Right cardiac atrium (tissue), 5 donors: ENCODE data around the gene RBM7. TPM values are rescaled to one million over a fixed set of nuclear protein-coding genes. Genes with fewer than 3 reads are reported as not detected.

Experiments
- ATAC-seq, 2 donors: fragments of 200-7000 bp; cut with Tn5 transposase; one replicate each; pipeline versions ENCODE4 v1.8.0 to v1.9.1; 2020; ENCODE audit warnings: moderate library complexity in 2 of 2, mild to moderate bottlenecking in 1 of 2
- DNase-seq, 3 donors: peaks; one replicate each; pipeline ENCODE4 v3.0.0-alpha.2; 2020
- H3K27ac ChIP-seq: one replicate; pipeline ENCODE4 v1.5.1; 2013; ENCODE audit warnings: mild to moderate bottlenecking, low read length, control low read depth, moderate library complexity
- H3K27me3 ChIP-seq: one replicate; pipeline ENCODE4 v1.6.1; 2013; ENCODE audit not compliant: control insufficient read depth, insufficient read depth
- H3K4me1 ChIP-seq: one replicate; pipeline ENCODE4 v1.6.1; 2013; ENCODE audit warnings: low read length; ENCODE audit not compliant: control insufficient read depth, insufficient read depth
- H3K4me3 ChIP-seq: one replicate; pipeline ENCODE4 v1.5.1; 2013; ENCODE audit warnings: low read length, control low read depth
- H3K9me3 ChIP-seq: one replicate; pipeline ENCODE4 v1.6.1; 2013; ENCODE audit warnings: low read length; ENCODE audit not compliant: control insufficient read depth
- WGBS: extraction: QIAGEN DNeasy Blood & Tissue Kit; methylation state at CpG from one replicate; pipeline ENCODE4 v1.1.7; 2013; 5-methylcytosine and 5-hydroxymethylcytosine counted together
- intact Hi-C, 4 donors: fragments of 100-400 bp; cut with DNase I; formaldehyde crosslinking; loops; one replicate each; pipeline versions ENCODE4 v1.11.0 to v1.14.0; 2022 to 2023
- long read RNA-seq, 4 donors: library from polyadenylated mRNA; unstranded; transcript quantifications; one replicate each; pipeline ENCODE4 v2.0.0, GENCODE V29; 2020 to 2021
- polyA plus RNA-seq: library from polyadenylated mRNA; stranded (reverse); fragments of 200-250 nt; gene quantifications from one replicate; pipeline ENCODE4 v1.2.3, GENCODE V29; 2013
- total RNA-seq, 4 donors: library from RNA; stranded (reverse); fragmentation: NEBNext Ultra II Directional; extraction: Animal tissue kit (Norgen Biotek cat#: 25700); gene quantifications; one replicate each; pipeline ENCODE4 v1.2.1, GENCODE V29; 2021
- donor health status: healthy with polysubstance abuse.
- donor health status: DM: no; HTN: yes; CAD: no.
- donor health status: DM: no; HTN: no; CAD: no.
- donor health status: DM: no; HTN: yes; CAD: no; lungs with severe emphysema.
- donor health status: DM: yes; HTN: yes; CAD: no.

RBM7 gene
- total RNA-seq, result 10 to 100 TPM; 20.5 to 24.5 (median 22.2) TPM
- polyA plus RNA-seq, result 7.9 TPM
- long read RNA-seq, donor 1, full-length matches to known transcripts, result 61 of 64 reads
- long read RNA-seq, donor 1, partial matches to known transcripts, result 0 of 64 reads
- long read RNA-seq, donor 1, other reads (novel, unspliced or antisense), result 3 of 64 reads
- long read RNA-seq, donor 2, full-length matches to known transcripts, result 13 of 13 reads
- long read RNA-seq, donor 2, partial matches to known transcripts, result 0 of 13 reads
- long read RNA-seq, donor 2, other reads (novel, unspliced or antisense), result 0 of 13 reads
- long read RNA-seq, donor 3, full-length matches to known transcripts, result 168 of 179 reads
- long read RNA-seq, donor 3, partial matches to known transcripts, result 10 of 179 reads
- long read RNA-seq, donor 3, other reads (novel, unspliced or antisense), result 1 of 179 reads
- long read RNA-seq, donor 4, full-length matches to known transcripts, result 24 of 24 reads
- long read RNA-seq, donor 4, partial matches to known transcripts, result 0 of 24 reads
- long read RNA-seq, donor 4, other reads (novel, unspliced or antisense), result 0 of 24 reads

GRCh38 chr11:114400216-114400914, at the start of gene RBM7, which contains the start of gene C11orf71:
TSS of gene RBM7 (plus strand) at chr11:114400666. CDS start at chr11:114400672, 6 bp downstream.
TSS of gene C11orf71 (minus strand) at chr11:114400511. CDS start at chr11:114400331, 180 bp downstream.
- intact Hi-C loops, result loop anchor here in 1 of 4 donors (5.0 kb wide), 1 partner anchor 37 kb away; the partner anchor contains the start of gene REXO2
- no peaks in the 10 kb centered on the region for H3K9me3 ChIP-seq
- peak within 1 kb of the TSS; percentile 96 for H3K27ac ChIP-seq
- H3K4me1 ChIP-seq, result peaks cover 1% of the 10 kb centered on the region
- ATAC-seq (peak; percentile 99), DNase-seq (peak; percentile 99 to 100 (median 100))
- under 1% methylated on average over 65 of the region's 65 CpGs for WGBS
- H3K27me3 ChIP-seq, result no peaks in the 10 kb centered on the region
- H3K4me3 ChIP-seq, result peak within 1 kb of the TSS; percentile 98

- ATAC-seq (no peak), DNase-seq (no peak)
- no peak overlapping the region for H3K27ac ChIP-seq
- no peaks in the 10 kb centered on the region for H3K9me3 ChIP-seq
- H3K4me1 ChIP-seq, result no peaks in the 10 kb centered on the region
- no peak overlapping the region for H3K4me3 ChIP-seq
- WGBS, result 76% methylated on average over 3 of the region's 3 CpGs
- no peaks in the 10 kb centered on the region for H3K27me3 ChIP-seq
- intact Hi-C loops, result no loop called here
Observed at GRCh38 chr11:114353443-114353842, 47.0 kb upstream of the RBM7 start.

GRCh38 chr11:114354076-114354475, 46.4 kb upstream of the RBM7 start:
- Histone ChIP-seq H3K4me1 (no peaks in the 10 kb centered on the region), H3K9me3 (no peaks in the 10 kb centered on the region), H3K4me3 (no peak overlapping the region), H3K27ac (no peak overlapping the region), H3K27me3 (no peaks in the 10 kb centered on the region)
- intact Hi-C loops, result no loop called here
- DNase-seq (no peak), ATAC-seq (no peak)
- WGBS, result 66% methylated on average over 3 of the region's 3 CpGs

- ATAC-seq (peak in 1 of 2 donors; percentile 55), DNase-seq (no peak)
- WGBS, result 62% methylated on average over 1 of the region's 1 CpG
- no peak overlapping the region for H3K27ac ChIP-seq
- no peaks in the 10 kb centered on the region for H3K27me3 ChIP-seq
- H3K9me3 ChIP-seq, result no peaks in the 10 kb centered on the region
- no peak overlapping the region for H3K4me3 ChIP-seq
- intact Hi-C loops, result loop anchor here in 1 of 4 donors (5.0 kb wide), 1 partner anchor 109 kb away; no protein-coding TSS in a partner anchor
- no peaks in the 10 kb centered on the region for H3K4me1 ChIP-seq
Observed at GRCh38 chr11:114358716-114359115, 41.8 kb upstream of the RBM7 start.

GRCh38 chr11:114359342-114359741, 41.1 kb upstream of the RBM7 start:
- Histone ChIP-seq H3K4me1 (no peaks in the 10 kb centered on the region), H3K27ac (no peak overlapping the region), H3K9me3 (no peaks in the 10 kb centered on the region), H3K27me3 (no peaks in the 10 kb centered on the region), H3K4me3 (no peak overlapping the region)
- intact Hi-C loops, result loop anchor here in 1 of 4 donors (5.0 kb wide), 1 partner anchor 108 kb away; no protein-coding TSS in a partner anchor
- DNase-seq (no peak), ATAC-seq (no peak)

- ATAC-seq, result no peak
- no peaks in the 10 kb centered on the region for H3K27me3 ChIP-seq
- no peak for DNase-seq
- intact Hi-C loops, result no loop called here
- H3K4me3 ChIP-seq, result no peak overlapping the region
- H3K4me1 ChIP-seq, result no peaks in the 10 kb centered on the region
- no peaks in the 10 kb centered on the region for H3K9me3 ChIP-seq
- WGBS, result 86% methylated on average over 4 of the region's 4 CpGs
- no peak overlapping the region for H3K27ac ChIP-seq
Observed at GRCh38 chr11:114362326-114362725, 38.1 kb upstream of the RBM7 start.

GRCh38 chr11:114362958-114363357, 37.5 kb upstream of the RBM7 start:
- Histone ChIP-seq H3K4me1 (no peaks in the 10 kb centered on the region), H3K27me3 (no peaks in the 10 kb centered on the region), H3K4me3 (no peak overlapping the region), H3K9me3 (no peaks in the 10 kb centered on the region), H3K27ac (no peak overlapping the region)
- DNase-seq, result no peak
- 62% methylated on average over 3 of the region's 3 CpGs for WGBS
- no peak for ATAC-seq
- intact Hi-C loops, result no loop called here

- ATAC-seq (no peak), DNase-seq (no peak)
- intact Hi-C loops, result no loop called here
- no peaks in the 10 kb centered on the region for H3K4me1 ChIP-seq
- H3K27me3 ChIP-seq, result no peaks in the 10 kb centered on the region
- no peak overlapping the region for H3K4me3 ChIP-seq
- no peaks in the 10 kb centered on the region for H3K9me3 ChIP-seq
- H3K27ac ChIP-seq, result no peak overlapping the region
- 73% methylated on average over 13 of the region's 13 CpGs for WGBS
Observed at GRCh38 chr11:114366331-114367243, 33.9 kb upstream of the RBM7 start.

GRCh38 chr11:114367244-114367957, 33.1 kb upstream of the RBM7 start:
- H3K9me3 ChIP-seq, result no peaks in the 10 kb centered on the region
- H3K4me1 ChIP-seq, result no peaks in the 10 kb centered on the region
- ATAC-seq, result no peak
- no peak overlapping the region for H3K27ac ChIP-seq
- H3K4me3 ChIP-seq, result no peak overlapping the region
- WGBS, result 62% methylated on average over 9 of the region's 9 CpGs
- DNase-seq, result no peak
- H3K27me3 ChIP-seq, result no peaks in the 10 kb centered on the region
- intact Hi-C loops, result no loop called here
